ENCODE data around the gene CASP8. TPM values are rescaled to one million over a fixed set of nuclear protein-coding genes. Genes with fewer than 3 reads are reported as not detected.

The CASP8 gene
- total and polyA plus RNA-seq, 2 of the 8 experiments (the other 6 are each of a cell fraction or from before 2014, with no cell fraction given), result 2.3 to 3.6 TPM

GRCh38 chr2:201215963-201216362 lies 44.4 kb upstream of the CASP8 start:
- H3K23ac ChIP-seq (ENCODE audit: insufficient read length), result no peak overlapping the region
- no peak overlapping the region for H3K14ac ChIP-seq (ENCODE audit: insufficient read length)
- no peak overlapping the region for H2AK5ac ChIP-seq (ENCODE audit: low read depth, low read length)
- H3K79me2 ChIP-seq (ENCODE audit: control insufficient read depth in 1 of 2, insufficient read depth in 2 of 2, low read length in 2 of 2), result no peaks in the 10 kb centered on the region
- no peak overlapping the region for H3K4me3 ChIP-seq (ENCODE audit: extremely low read depth in 1 of 4, insufficient read depth in 2 of 4, low read depth in 3 of 4, low read length in 4 of 4)
- H3K4me1 ChIP-seq (replicated peaks in 1 of 4; ENCODE audit: control insufficient read depth in 3 of 4, insufficient read depth in 4 of 4, low read length in 3 of 4), result peaks cover 4 to 18% (median 12%) of the 10 kb centered on the region in 4 experiments; a peak in 6 of 7 replicates
- H3K18ac ChIP-seq (ENCODE audit: extremely low read depth, low read length), result no peak overlapping the region
- H4K8ac ChIP-seq (ENCODE audit: extremely low read depth, insufficient read depth, low read length), result no peak overlapping the region
- no peaks in the 10 kb centered on the region for H3K36me3 ChIP-seq (ENCODE audit: control insufficient read depth in 2 of 4, insufficient read depth in 4 of 4, low read length in 3 of 4)
- no peak overlapping the region for H4K5ac ChIP-seq (ENCODE audit: insufficient read length, low read depth, low read length)
- ChIA-PET POLR2A (ENCODE audit: partially characterized antibody) (no interaction called here), CTCF (ENCODE audit: partially characterized antibody) (no interaction called here)
- no peak overlapping the region for H2BK5ac ChIP-seq (ENCODE audit: low read depth, low read length)
- no peak overlapping the region for H2BK12ac ChIP-seq (ENCODE audit: low read depth, low read length)
- 97% methylated on average over 4 of the region's 4 CpGs; no CpG with 5 or more reads in 1 of the 2 experiments for WGBS, 2 experiments (ENCODE audit: extremely low coverage in 1 of 2, insufficient coverage in 1 of 2, insufficient read length in 1 of 2, insufficient replicate concordance in 2 of 2, low coverage in 1 of 2, low lambda C conversion rate in 2 of 2, missing lambda C conversion rate in 1 of 2)
- no peaks in the 10 kb centered on the region for H4K20me1 ChIP-seq (replicated peaks in 1 of 2; ENCODE audit: control insufficient read depth in 1 of 2, insufficient read depth in 2 of 2, low read length in 2 of 2)
- no peak overlapping the region for H4K91ac ChIP-seq (replicated peaks; ENCODE audit: insufficient read length, low read length)
- no peak overlapping the region for H2BK120ac ChIP-seq (replicated peaks; ENCODE audit: low read depth, low read length)
- no peaks in the 10 kb centered on the region for H3K27me3 ChIP-seq (replicated peaks in 1 of 4; ENCODE audit: control insufficient read depth in 3 of 4, extremely low read depth in 1 of 4, insufficient read depth in 3 of 4, low read length in 3 of 4)
- no peak overlapping the region for H2BK20ac ChIP-seq (ENCODE audit: low read length)
- H3K56ac ChIP-seq (replicated peaks; ENCODE audit: insufficient read length, low read depth, low read length), result no peak overlapping the region
- H3K79me1 ChIP-seq (ENCODE audit: low read depth, low read length), result no peaks in the 10 kb centered on the region
- no peaks in the 10 kb centered on the region; a peak in 1 of 4 replicates for H3K9me3 ChIP-seq (ENCODE audit: insufficient read depth in 2 of 2, low read depth in 1 of 2, low read length in 1 of 2)
- no peak overlapping the region for H2AFZ ChIP-seq (ENCODE audit: low read length)
- no peak overlapping the region for H2BK15ac ChIP-seq (ENCODE audit: low read length)
- no peak overlapping the region for H3K27ac ChIP-seq (ENCODE audit: low read depth, low read length)
- no peaks in the 10 kb centered on the region for H3K23me2 ChIP-seq (ENCODE audit: low read depth, low read length)
- H3K9ac ChIP-seq (replicated peaks in 1 of 4; ENCODE audit: extremely low read depth in 1 of 4, low read depth in 3 of 4, low read length in 3 of 4), result no peak overlapping the region
- no peak for DNase-seq (ENCODE audit: low read depth in 1 of 2, low spot score in 2 of 2)
- FAIRE-seq, result no peak
- no peak overlapping the region for H3K4ac ChIP-seq (replicated peaks; ENCODE audit: insufficient read length, low read depth, low read length)
- H3K4me2 ChIP-seq (ENCODE audit: insufficient read depth in 1 of 2, low read depth in 2 of 2, low read length in 2 of 2), result no peak overlapping the region
- no peak for TF ChIP-seq EGR1 (IDR thresholded peaks at IDR 0.05; ENCODE audit: borderline replicate concordance, low read depth, low read length)
- no peak for TF ChIP-seq HDAC6 (IDR thresholded peaks at IDR 0.05; ENCODE audit: low read depth, low read length)
- TF ChIP-seq RAD21 (IDR thresholded peaks at IDR 0.05 in 1 of 2, conservative IDR thresholded peaks at IDR 0.05 in 1 of 2; ENCODE audit: low read depth in 2 of 2, low read length in 2 of 2), result no peak
- TF ChIP-seq EZH2 (IDR thresholded peaks at IDR 0.05; ENCODE audit: low read depth, low read length, severe bottlenecking), result no peak
- no peak for TF ChIP-seq SUZ12 (IDR thresholded peaks at IDR 0.05; ENCODE audit: low read length)
- TF ChIP-seq KDM1A (IDR thresholded peaks at IDR 0.05; ENCODE audit: borderline replicate concordance, low read length), result no peak
- no peak for TF ChIP-seq CEBPB (IDR thresholded peaks at IDR 0.05; ENCODE audit: low read depth, low read length)
- TF ChIP-seq EP300 (IDR thresholded peaks at IDR 0.05; ENCODE audit: borderline replicate concordance in 1 of 2, low read depth in 2 of 2, low read length in 2 of 2), result no peak
- TF ChIP-seq CTCF (IDR thresholded peaks at IDR 0.05; ENCODE audit: control extremely low read depth in 1 of 3, insufficient read depth in 1 of 3, low read depth in 1 of 3, low read length in 3 of 3), result no peak
- no peak for TF ChIP-seq MAX (IDR thresholded peaks at IDR 0.05)
- no peak for TF ChIP-seq CHD2 (IDR thresholded peaks at IDR 0.05; ENCODE audit: low read length)
